T47D (cell line): Measurements from ENCODE around the gene ZNF3.
A peak's percentile ranks its signal among the peaks of the same experiment; 100 is the strongest.

Experiments
- DNase-seq, 2 experiments: peaks; one replicate each; pipeline versions ENCODE4 v3.0.0 to v3.0.0-alpha.2; 2011 to 2012; ENCODE audit warnings: low read depth in 1 of 2, low spot score in 1 of 2
- JUND ChIP-seq: IDR thresholded peaks from 2 replicates; pipeline ENCODE4 v1.6.1; 2012; ENCODE audit warnings: low read depth
- in situ Hi-C: cut with HindIII; loops from 2 replicates; pipeline ENCODE4 v1.10.0; 2016; ENCODE audit warnings: low sequenced_read_pairs, low pct_unique_long_range_greater_than_20kb

Gene ZNF3

DNA sequence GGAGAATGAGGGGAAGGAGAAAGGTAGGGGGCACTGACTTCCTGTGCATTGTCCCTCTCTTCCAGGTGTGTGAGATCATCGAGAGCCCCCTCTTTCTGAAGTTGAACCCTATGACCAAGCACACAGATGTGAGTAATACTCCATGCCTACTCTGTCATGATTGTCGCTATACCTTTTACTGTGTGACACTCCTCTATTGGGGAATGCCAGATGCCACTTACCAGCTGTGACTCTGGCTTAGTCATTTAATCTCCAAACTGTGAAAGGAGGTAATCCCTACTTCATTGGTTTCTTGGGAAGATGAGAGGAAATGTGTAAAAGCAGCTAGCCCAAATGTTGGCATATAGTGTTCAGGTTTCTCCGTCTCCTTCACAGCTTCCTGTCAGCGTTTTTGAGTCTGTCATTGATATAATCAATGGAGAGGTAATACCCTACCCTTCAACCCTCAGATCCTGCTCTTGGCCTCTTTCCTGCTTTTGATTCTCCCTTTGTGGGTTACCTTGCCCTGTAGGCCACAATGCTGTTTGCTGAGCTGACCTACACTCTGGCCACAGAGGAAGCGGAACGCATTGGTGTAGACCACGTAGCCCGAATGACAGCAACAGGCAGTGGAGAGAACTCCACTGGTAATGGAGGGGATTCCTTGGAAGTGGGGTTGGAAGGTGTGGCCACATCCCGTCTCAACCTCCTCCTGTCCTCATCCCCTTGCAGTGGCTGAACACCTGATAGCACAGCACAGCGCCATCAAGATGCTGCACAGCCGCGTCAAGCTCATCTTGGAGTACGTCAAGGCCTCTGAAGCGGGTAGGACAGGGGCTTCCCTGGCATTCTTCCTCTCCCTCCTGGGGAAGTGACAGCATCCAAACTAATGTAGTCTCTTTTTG lies 9.2 kb upstream of the ZNF3 start:
- DNase-seq: no peak
- no peak for TF ChIP-seq JUND
- in situ Hi-C loops: no loop called here

GRCh38 chr7:100089458-100090196 lies 8.1 kb upstream of the ZNF3 start:
- in situ Hi-C loops: no loop called here
- no peak for DNase-seq
- TF ChIP-seq JUND: no peak

DNA sequence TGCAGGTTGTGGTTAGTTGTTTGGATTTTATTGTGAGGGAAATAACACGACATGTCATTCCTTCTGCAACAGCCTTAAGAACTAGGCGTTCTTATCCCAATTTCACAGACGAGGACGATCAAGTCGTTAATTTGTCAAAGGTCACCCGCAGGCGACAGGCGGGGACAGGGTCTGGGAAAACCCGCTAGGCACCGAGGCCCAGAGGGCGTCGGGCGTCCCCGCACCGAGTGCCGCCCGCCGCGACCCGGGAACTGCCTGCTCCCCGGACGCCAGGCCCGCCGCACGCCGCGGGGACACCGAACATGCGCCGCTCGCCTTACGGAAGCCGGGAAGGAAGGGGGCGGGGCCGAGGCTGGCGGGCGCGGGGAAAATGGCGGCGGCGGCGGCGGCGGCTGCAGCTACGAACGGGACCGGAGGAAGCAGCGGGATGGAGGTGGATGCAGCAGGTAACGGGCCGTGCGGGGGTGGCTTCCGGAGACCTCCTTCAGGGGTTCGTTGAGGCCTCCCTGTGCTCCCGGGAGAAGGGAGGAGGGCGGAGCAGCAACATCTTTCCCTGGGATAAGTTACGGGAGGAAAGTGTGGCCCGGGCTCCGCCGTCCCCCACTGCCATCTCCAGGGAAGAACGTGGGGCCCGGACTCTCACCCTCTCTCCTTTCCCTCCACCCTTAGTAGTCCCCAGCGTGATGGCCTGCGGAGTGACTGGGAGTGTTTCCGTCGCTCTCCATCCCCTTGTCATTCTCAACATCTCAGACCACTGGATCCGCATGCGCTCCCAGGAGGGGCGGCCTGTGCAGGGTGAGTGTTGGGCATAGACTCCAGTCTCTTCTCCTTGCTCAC lies 7.3 kb upstream of the ZNF3 start, which contains the start of gene COPS6:
COPS6 (plus strand) TSS at position 349 of the 837 bp plus-strand sequence; CDS start at position 371, 22 bp downstream.
- in situ Hi-C loops: no loop called here
- DNase-seq: peak; percentile 64 to 79
- TF ChIP-seq JUND: no peak

- in situ Hi-C loops: no loop called here
- DNase-seq: no peak
- no peak for TF ChIP-seq JUND
These were observed 6.6 kb upstream of the ZNF3 start for GRCh38 chr7:100088095-100088620.

DNA sequence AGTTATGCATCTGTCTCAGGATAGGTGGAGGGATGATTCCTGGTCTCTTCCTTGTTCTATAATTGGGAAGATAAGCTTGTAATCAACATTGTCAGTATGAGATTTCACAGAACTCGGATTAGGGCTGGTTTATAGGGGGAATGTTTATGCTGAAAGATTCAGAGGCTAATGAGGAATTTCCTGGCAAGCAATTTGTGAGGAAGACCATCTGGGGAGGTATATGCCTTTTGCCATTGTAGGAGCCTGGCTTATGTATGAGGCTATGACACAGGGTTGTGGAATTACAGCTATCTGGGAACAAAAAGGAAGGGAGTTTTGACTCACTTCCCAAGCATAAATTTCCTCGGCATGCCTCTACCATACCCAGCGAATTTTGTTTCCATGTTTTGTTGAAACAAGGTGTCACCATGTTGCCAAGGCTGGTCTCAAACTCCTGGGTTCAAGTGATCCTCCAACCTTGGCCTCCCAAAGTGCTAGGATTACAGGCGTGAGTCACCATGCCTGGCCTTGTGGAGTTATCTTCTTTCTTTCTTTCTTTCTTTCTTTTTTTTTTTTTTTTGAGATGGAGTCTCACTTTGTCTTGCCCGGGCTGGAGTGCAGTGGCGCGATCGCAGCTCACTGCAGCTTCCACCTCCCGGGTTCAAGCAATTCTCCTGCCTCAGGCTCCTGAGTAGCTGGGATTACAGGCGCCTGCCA lies 5.7 kb upstream of the ZNF3 start:
- in situ Hi-C loops: no loop called here

GRCh38 chr7:100085515-100085914 lies 4.0 kb upstream of the ZNF3 start:
- in situ Hi-C loops: no loop called here
- no peak for DNase-seq
- no peak for TF ChIP-seq JUND

More for the DNA sequence above, 5.7 kb upstream of the ZNF3 start:
- TF ChIP-seq JUND: no peak
- DNase-seq: no peak

DNA sequence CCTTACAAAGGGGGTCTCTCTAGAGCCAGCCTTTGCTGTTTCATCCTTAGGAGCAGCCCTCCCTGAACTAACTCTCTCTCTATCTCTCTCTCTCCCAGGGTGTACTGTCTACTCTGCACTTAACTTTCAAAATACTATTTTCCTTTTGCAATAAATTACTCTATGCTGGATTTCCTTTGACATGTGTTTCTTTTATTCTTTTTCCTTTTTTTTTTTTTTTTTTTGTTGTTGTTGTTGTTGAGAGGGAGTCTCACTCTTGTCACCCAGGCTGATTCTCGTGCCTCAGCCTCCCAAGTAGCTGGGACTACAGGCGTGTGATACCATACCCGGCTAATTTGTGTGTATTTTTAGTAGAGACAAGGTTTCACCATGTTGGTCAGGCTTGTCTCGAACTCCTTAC lies 1.5 kb upstream of the ZNF3 start:
- TF ChIP-seq JUND: no peak
- in situ Hi-C loops: no loop called here

DNA sequence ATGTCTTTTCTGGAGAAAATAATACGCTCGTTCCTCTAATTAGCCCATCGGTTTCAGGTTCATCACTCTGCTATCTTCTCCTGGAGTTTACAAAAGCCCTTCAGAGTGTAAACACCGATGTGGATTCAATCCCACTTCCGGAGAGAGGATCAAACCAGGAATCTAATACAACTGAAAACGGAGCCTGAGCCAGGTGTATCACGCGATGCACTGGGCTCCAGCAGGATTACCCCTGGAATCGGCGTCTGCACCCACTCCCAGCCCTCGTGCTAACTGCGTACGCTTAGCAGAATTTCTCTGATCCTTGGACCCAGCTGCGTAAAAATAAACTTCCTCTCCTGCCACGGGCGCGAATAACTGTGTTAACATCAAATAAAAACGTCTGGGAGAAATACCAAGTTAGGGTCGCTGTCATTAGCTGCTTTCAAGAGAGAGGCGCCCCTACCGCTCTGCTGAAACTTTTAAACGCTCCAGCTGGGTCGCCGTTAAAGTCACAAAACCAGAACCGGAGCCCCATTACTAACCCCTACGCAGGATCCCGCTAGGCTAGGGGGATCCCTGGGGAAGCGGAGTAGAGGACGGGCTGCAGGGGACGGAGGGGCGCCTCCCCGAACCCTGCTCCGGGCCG lies 502 bp downstream of the ZNF3 start:
- in situ Hi-C loops: no loop called here
- TF ChIP-seq JUND: no peak
- DNase-seq: no peak

More for the DNA sequence above, 1.5 kb upstream of the ZNF3 start:
- no peak for DNase-seq

DNA sequence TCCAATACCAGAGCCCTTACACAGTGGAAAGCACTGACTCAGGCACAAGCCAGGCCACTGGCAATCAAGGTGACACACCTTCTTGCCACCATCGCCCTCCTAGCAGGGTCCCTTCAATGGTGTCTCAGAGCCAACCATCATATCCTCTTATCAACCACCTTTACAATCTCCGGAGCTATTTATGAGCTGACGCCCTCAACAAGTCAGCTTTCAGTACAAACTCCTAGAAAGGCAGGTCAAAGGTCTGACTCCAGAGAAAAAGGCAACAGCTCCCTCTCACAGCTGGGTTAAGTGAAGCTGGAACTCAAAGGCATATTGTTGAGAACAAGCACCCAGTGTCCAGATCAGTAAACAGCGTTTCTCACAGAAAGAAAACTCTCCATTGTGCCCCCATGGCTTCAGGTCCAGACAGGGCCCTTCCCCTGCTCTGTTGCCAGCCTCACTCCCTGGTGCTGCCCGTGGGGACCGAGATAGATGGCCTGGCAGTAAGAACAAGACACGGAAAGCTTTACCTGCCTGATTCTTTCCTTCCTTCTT lies 2.4 kb downstream of the ZNF3 start:
- in situ Hi-C loops: no loop called here
- no peak for TF ChIP-seq JUND
- no peak for DNase-seq

- DNase-seq: no peak
- in situ Hi-C loops: no loop called here
- TF ChIP-seq JUND: no peak
These were observed 4.3 kb downstream of the ZNF3 start for GRCh38 chr7:100077205-100077604.

DNA sequence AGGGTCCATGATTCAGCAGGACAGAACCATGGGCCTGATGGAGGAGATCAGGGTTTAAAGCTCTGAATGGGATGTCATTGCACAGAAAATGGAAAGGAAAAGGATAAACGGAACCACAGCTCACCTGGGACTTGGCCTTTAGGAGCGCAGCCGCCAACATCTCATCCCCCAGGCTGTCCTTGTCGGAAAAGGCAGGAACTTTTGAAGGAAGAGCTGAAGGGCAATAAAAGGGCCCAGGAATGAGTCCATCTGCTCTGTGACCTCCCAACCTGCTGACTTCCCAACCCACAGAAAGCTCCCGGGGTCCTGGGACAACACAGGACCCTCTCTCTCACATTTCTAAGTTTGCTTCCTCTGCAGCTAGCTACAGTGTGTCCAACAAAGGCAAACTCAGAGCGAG lies 6.1 kb downstream of the ZNF3 start:
- in situ Hi-C loops: no loop called here
- no peak for DNase-seq
- TF ChIP-seq JUND: no peak

DNA sequence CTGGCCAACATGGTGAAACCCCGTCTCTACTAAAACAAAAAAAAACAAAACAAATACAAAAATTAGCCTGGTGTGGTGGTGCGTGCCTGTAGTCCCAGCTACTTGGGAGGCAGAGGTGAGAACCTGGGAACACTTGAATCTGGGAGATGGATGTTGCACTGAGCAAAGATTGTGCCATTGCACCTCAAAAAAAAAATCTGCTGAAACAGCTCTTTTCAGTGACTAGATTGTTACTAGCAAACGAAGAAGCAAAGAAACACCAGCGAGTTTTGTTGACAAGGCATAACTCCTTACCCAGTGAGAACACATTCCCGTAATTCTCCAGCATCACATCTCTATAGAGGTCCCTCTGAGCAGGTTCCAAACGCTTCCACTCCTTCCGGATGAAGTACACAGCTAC lies 6.7 kb downstream of the ZNF3 start:
- in situ Hi-C loops: no loop called here
- TF ChIP-seq JUND: no peak

More for the DNA sequence above, 6.7 kb downstream of the ZNF3 start:
- no peak for DNase-seq
